HepG2 (cell line): ENCODE measurements around the gene PPFIA2. TPM values are rescaled to one million over a fixed set of nuclear protein-coding genes. Genes with fewer than 3 reads are reported as not detected.

Experiments used
- ATAC-seq: fragments of 200-7000 bp; cut with Tn5 transposase; 3 replicates; pipeline ENCODE4 v1.9.1; 2020; ENCODE audit warnings: mild to moderate bottlenecking, moderate library complexity
- BruUV-seq: library from RNA; stranded (reverse); fragments of 400-500 nt; replicated peaks from 2 replicates; lab custom pipeline; 2021; lab: Mats Ljungman, UMichigan
- CTCF ChIA-PET: fragments of 300-600 bp; formaldehyde crosslinking; extraction: SDS; loops from one replicate; lab custom pipeline; 2021; ENCODE audit warnings: low total read pairs, inconsistent platforms, low intra/inter-chr PET ratio; lab: Yijun Ruan, JAX
- POLR2A ChIA-PET: fragments of 350-600 bp; sonication (Branson Sonifier 250); formaldehyde crosslinking; loops from one replicate; lab custom pipeline; 2020; ENCODE audit warnings: antibody characterized with exemption, inconsistent platforms; lab: Yijun Ruan, JAX
- DNase-seq: peaks from one replicate; pipeline ENCODE4 v3.0.0-alpha.2; 2015; ENCODE audit warnings: low spot score
- FAIRE-seq: peaks from 3 replicates; lab custom pipeline; 2011; peaks lifted over from hg19 to GRCh38; lab: Jason Lieb, UNC
- H2AFZ ChIP-seq: one replicate; pipeline ENCODE4 v1.6.1; 2011; ENCODE audit warnings: low read length, inconsistent platforms
- H3K27ac ChIP-seq: fragments of 300-600 bp; 3 replicates; pipeline ENCODE4 v1.8.0; 2011; ENCODE audit warnings: mixed run types, mild to moderate bottlenecking, mixed read lengths, low read length, inconsistent platforms; ENCODE audit not compliant: insufficient read depth; ENCODE audit errors: extremely low read length
- H3K27me3 ChIP-seq, 2 experiments: fragments of 200-600 bp in 1 of 2; 2 replicates in 1 of 2; 3 replicates in 1 of 2; pipeline versions ENCODE4 v1.6.0 to v1.8.0; 2011; ENCODE audit warnings: low read length in 2 of 2, mild to moderate bottlenecking in 2 of 2, moderate library complexity in 2 of 2, inconsistent platforms in 1 of 2; ENCODE audit not compliant: insufficient read depth in 2 of 2, control insufficient read depth in 1 of 2
- H3K36me3 ChIP-seq, 2 experiments: fragments of 200-600 bp in 1 of 2; replicated peaks in 1 of 2; 2 replicates in 1 of 2; 3 replicates in 1 of 2; pipeline versions ENCODE4 v1.5.1 to v1.8.0; 2011; ENCODE audit warnings: low read length in 2 of 2, inconsistent platforms in 1 of 2; ENCODE audit not compliant: insufficient read depth in 2 of 2, control insufficient read depth in 1 of 2
- H3K4me1 ChIP-seq: 2 replicates; pipeline ENCODE4 v1.5.1; 2012; ENCODE audit warnings: low read length, inconsistent platforms; ENCODE audit not compliant: insufficient read depth
- H3K4me2 ChIP-seq: 2 replicates; pipeline ENCODE4 v1.6.0; 2011; ENCODE audit warnings: low read depth, low read length, inconsistent platforms
- H3K4me3 ChIP-seq, 3 experiments: fragments of 200-600 bp in 1 of 3; sonication (generic), shearing (Covaris generic) in 1 of 3; replicated peaks in 1 of 3; 2 replicates each; pipeline ENCODE4 v1.5.1; 2011 to 2016; ENCODE audit warnings: low read length in 3 of 3, inconsistent platforms in 2 of 3, low read depth in 2 of 3, mild to moderate bottlenecking in 2 of 3, control low read depth in 1 of 3, mixed read lengths in 1 of 3; ENCODE audit not compliant: insufficient read depth in 1 of 3
- H3K79me2 ChIP-seq: one replicate; pipeline ENCODE4 v1.6.1; 2011; ENCODE audit warnings: low read length, inconsistent platforms; ENCODE audit not compliant: insufficient read depth
- H3K9ac ChIP-seq: 2 replicates; pipeline ENCODE4 v1.6.0; 2011; ENCODE audit warnings: mild to moderate bottlenecking, low read depth, low read length, inconsistent platforms; ENCODE audit not compliant: insufficient read depth
- H3K9me3 ChIP-seq: 2 replicates; pipeline ENCODE4 v1.5.1; 2012; ENCODE audit warnings: mild to moderate bottlenecking, low read length
- H4K20me1 ChIP-seq: 2 replicates; pipeline ENCODE4 v1.6.0; 2011; ENCODE audit warnings: inconsistent platforms, mild to moderate bottlenecking, low read length, moderate library complexity; ENCODE audit not compliant: insufficient read depth
- BRF2 ChIP-seq: sonication (generic); formaldehyde crosslinking; IDR thresholded peaks from 2 replicates; pipeline ENCODE4 v1.8.1; 2022; ENCODE audit warnings: mild to moderate bottlenecking, missing genetic modification reagents
- GABPB1 ChIP-seq: IDR thresholded peaks from 2 replicates; pipeline ENCODE4 v1.6.1; 2016; ENCODE audit warnings: mild to moderate bottlenecking, missing genetic modification reagents, moderate library complexity, missing compliant biosample characterization
- HOMEZ ChIP-seq: IDR thresholded peaks from 2 replicates; pipeline ENCODE4 v1.6.1; 2016; ENCODE audit warnings: low read depth
- MAF1 ChIP-seq: sonication (generic); formaldehyde crosslinking; IDR thresholded peaks from 2 replicates; pipeline ENCODE4 v1.5.0; 2020; ENCODE audit warnings: missing genetic modification reagents, borderline replicate concordance
- PITX1 ChIP-seq: sonication (generic); formaldehyde crosslinking; IDR thresholded peaks from 2 replicates; pipeline ENCODE4 v1.5.1; 2020; ENCODE audit warnings: mild to moderate bottlenecking, missing genetic modification reagents
- SUZ12 ChIP-seq: fragments of 150-350 bp; IDR thresholded peaks from 2 replicates; pipeline ENCODE4 v1.6.1; 2014; ENCODE audit warnings: low read depth, low read length
- ZBTB20 ChIP-seq: sonication (generic); formaldehyde crosslinking; IDR thresholded peaks from 2 replicates; pipeline ENCODE4 v1.8.1; 2023; ENCODE audit warnings: missing genetic modification reagents, low read depth, mild to moderate bottlenecking, borderline replicate concordance
- ZNF484 ChIP-seq: sonication (generic); formaldehyde crosslinking; IDR thresholded peaks from 2 replicates; pipeline ENCODE4 v1.5.1; 2020; ENCODE audit warnings: mild to moderate bottlenecking, low read depth, missing genetic modification reagents, borderline replicate concordance
- ZNF660 ChIP-seq: sonication (generic); formaldehyde crosslinking; IDR thresholded peaks from 2 replicates; pipeline ENCODE4 v1.5.1; 2020; ENCODE audit warnings: mild to moderate bottlenecking, low read depth, missing genetic modification reagents, borderline replicate concordance
- WGBS: methylation state at CpG from one replicate; pipeline ENCODE4 v1.1.6; 2017; ENCODE audit warnings: low lambda C conversion rate; 5-methylcytosine and 5-hydroxymethylcytosine counted together
- in situ Hi-C: cut with HindIII; loops from 2 replicates; pipeline ENCODE4 v1.10.0; 2017; ENCODE audit warnings: low pct_unique_long_range_greater_than_20kb; ENCODE audit not compliant: extremely low pct_ligation_motif_present
- intact Hi-C: fragments of 100-400 bp; cut with micrococcal nuclease; formaldehyde crosslinking; loops from one replicate; pipeline ENCODE4 v1.10.0; 2022; ENCODE audit not compliant: unreplicated experiment
- polyA plus RNA-seq, 8 experiments: library from polyadenylated mRNA; depleted of rRNA in 3 of 8; stranded (reverse) in 7 of 8; unstranded in 1 of 8; fragments of >200 nt; fragmentation: Illumina TruSeq in 4 of 8; extraction: Trizol in 4 of 8; gene quantifications; 2 replicates each; pipeline versions ENCODE4 v1.2.1 to v1.2.3, GENCODE V29; 2011 to 2016; ENCODE audit warnings: low read depth in 4 of 8, missing spikeins in 1 of 8, mixed read lengths in 1 of 8; ENCODE audit not compliant: insufficient read depth in 1 of 8
- total RNA-seq, 5 experiments: library from RNA; depleted of rRNA; stranded (reverse); fragments of >200 nt; fragmentation: Illumina TruSeq; extraction: Trizol; gene quantifications; 2 replicates each; pipeline ENCODE4 v1.2.3, GENCODE V29; 2016; ENCODE audit warnings: low read depth in 1 of 5

PPFIA2 gene
- total and polyA plus RNA-seq, 2 of the 13 experiments (the other 11 are each of a cell fraction or from before 2014, with no cell fraction given): 0.05 TPM; not detected in 1

- ChIA-PET POLR2A (no interaction called here), CTCF (no interaction called here)
- TF ChIP-seq GABPB1 (CRISPR knock-in tag) (no peak), ZNF660 (no peak), MAF1 (no peak), ZNF484 (CRISPR knock-in tag) (no peak), SUZ12 (no peak), HOMEZ (no peak), BRF2 (CRISPR knock-in tag) (no peak), PITX1 (CRISPR knock-in tag) (no peak), ZBTB20 (CRISPR knock-in tag) (no peak)
- BruUV-seq: no TSS peak
- no peak for DNase-seq
- Histone ChIP-seq H3K9me3 (no peaks in the 10 kb centered on the region; the same call in 1 of the 2 replicates), H3K36me3 (no peaks in the 10 kb centered on the region), H2AFZ (no peak overlapping the region), H3K4me1 (no peaks in the 10 kb centered on the region), H3K79me2 (no peaks in the 10 kb centered on the region), H3K9ac (no peak overlapping the region), H3K4me2 (no peak overlapping the region), H3K27me3 (no peaks in the 10 kb centered on the region; a peak in 1 of 5 replicates), H4K20me1 (no peaks in the 10 kb centered on the region), H3K4me3 (no peak overlapping the region), H3K27ac (no peak overlapping the region)
- no peak for FAIRE-seq
- in situ Hi-C loops: no loop called here
- intact Hi-C loops: no loop called here
- 0% methylated on average over 1 of the region's 1 CpG for WGBS
- no peak for ATAC-seq
These were observed 170.7 kb downstream of the PPFIA2 start for GRCh38 chr12:81588235-81589008.
